Esophagus muscularis mucosa (tissue), 4 donors: ENCODE measurements around the gene CFAP410.

ENCODE experiments used
- CTCF ChIP-seq, 3 experiments: fragments of 200-600 bp in 2 of 3; fragments of 450-650 bp in 1 of 3; sonication (generic) in 2 of 3; IDR thresholded peaks; one replicate each; pipeline ENCODE4 v1.5.1; 2017 to 2019; ENCODE audit warnings: antibody characterized with exemption in 3 of 3, mild to moderate bottlenecking in 2 of 3, moderate library complexity in 1 of 3
- EP300 ChIP-seq: sonication (generic); formaldehyde crosslinking; IDR thresholded peaks from one replicate; pipeline ENCODE4 v1.6.1; 2017; ENCODE audit warnings: antibody characterized with exemption
- POLR2A ChIP-seq: fragments of 450-650 bp; IDR thresholded peaks from one replicate; pipeline ENCODE4 v1.6.1; 2017; ENCODE audit warnings: antibody characterized with exemption, moderate library complexity, mild to moderate bottlenecking, low read depth
- POLR2AphosphoS5 ChIP-seq, 2 donors: sonication (generic); formaldehyde crosslinking; IDR thresholded peaks; one replicate each; pipeline ENCODE4 v1.6.1; 2017; ENCODE audit warnings: antibody characterized with exemption in 2 of 2

GRCh38 chr21:44353191-44353970 is 14.2 kb upstream of the CFAP410 start, which contains the start of gene TRPM2:
- no peak for TF ChIP-seq CTCF (IDR thresholded peaks at IDR 0.05)
- TF ChIP-seq POLR2A = no peak
- no peak for TF ChIP-seq EP300
- TF ChIP-seq POLR2AphosphoS5 (IDR thresholded peaks at IDR 0.05) = no peak
